ENCODE results near the gene IPO5. TPM values are rescaled to one million over a fixed set of nuclear protein-coding genes. Genes with fewer than 3 reads are reported as not detected.

The IPO5 gene
- total RNA-seq, 1 experiment from 2014 or later, result 301 TPM

GRCh38 chr13:98065468-98065867, 112.0 kb downstream of the IPO5 start:
- no peak overlapping the region for H3K27ac Mint-ChIP-seq
- POLR2A ChIA-PET, result no interaction called here
- no peak overlapping the region for H3K4me3 Mint-ChIP-seq
- DNase-seq (ENCODE audit: low spot score) (no peak), ATAC-seq (no peak)
- CTCF ChIA-PET, result no interaction called here
- H3K9me3 Mint-ChIP-seq, result no peaks in the 10 kb centered on the region
- no peaks in the 10 kb centered on the region for H3K36me3 Mint-ChIP-seq
- peaks cover 38% of the 10 kb centered on the region for H3K4me1 Mint-ChIP-seq
- no peaks in the 10 kb centered on the region; the same call in 1 of the 2 replicates for H3K27me3 Mint-ChIP-seq (ENCODE audit: low read depth)
- TF ChIP-seq KAT7 (CRISPR knock-in tag; IDR thresholded peaks at IDR 0.05; ENCODE audit: borderline replicate concordance) (no peak), ATF3 (CRISPR knock-in tag; conservative IDR thresholded peaks at IDR 0.05) (no peak), MAX (CRISPR knock-in tag; IDR thresholded peaks at IDR 0.05) (no peak), SP1 (CRISPR knock-in tag; conservative IDR thresholded peaks at IDR 0.05) (no peak), ERG (CRISPR knock-in tag; IDR thresholded peaks at IDR 0.05) (no peak), MXD4 (CRISPR knock-in tag; IDR thresholded peaks at IDR 0.05; ENCODE audit: borderline replicate concordance) (no peak), ZNF232 (CRISPR knock-in tag; IDR thresholded peaks at IDR 0.05) (no peak), FOXP1 (CRISPR knock-in tag; IDR thresholded peaks at IDR 0.05; ENCODE audit: borderline replicate concordance) (no peak), GABPB1 (CRISPR knock-in tag; IDR thresholded peaks at IDR 0.05) (no peak), ATF6 (CRISPR knock-in tag; IDR thresholded peaks at IDR 0.05) (no peak), RELA (CRISPR knock-in tag; IDR thresholded peaks at IDR 0.05; ENCODE audit: borderline replicate concordance) (no peak), ZBTB43 (CRISPR knock-in tag; IDR thresholded peaks at IDR 0.05) (no peak), ZMAT4 (CRISPR knock-in tag; IDR thresholded peaks at IDR 0.05) (no peak), ZNF512 (CRISPR knock-in tag; IDR thresholded peaks at IDR 0.05; ENCODE audit: borderline replicate concordance) (no peak)

GRCh38 chr13:98066636-98067035, 113.2 kb downstream of the IPO5 start:
- H3K36me3 Mint-ChIP-seq, result no peaks in the 10 kb centered on the region
- H3K27me3 Mint-ChIP-seq (ENCODE audit: low read depth), result no peaks in the 10 kb centered on the region; the same call in 1 of the 2 replicates
- H3K4me3 Mint-ChIP-seq, result no peak overlapping the region
- ChIA-PET CTCF (no interaction called here), POLR2A (no interaction called here)
- ATAC-seq (no peak), DNase-seq (ENCODE audit: low spot score) (no peak)
- no peaks in the 10 kb centered on the region for H3K9me3 Mint-ChIP-seq
- no peak overlapping the region; the same call in 1 of the 2 replicates for H3K27ac Mint-ChIP-seq
- H3K4me1 Mint-ChIP-seq, result peaks cover 27% of the 10 kb centered on the region
- no peak for TF ChIP-seq CREB1 (CRISPR knock-in tag; IDR thresholded peaks at IDR 0.05)
- TF ChIP-seq TEAD4 (CRISPR knock-in tag; IDR thresholded peaks at IDR 0.05), result no peak
- no peak for TF ChIP-seq E2F5 (CRISPR knock-in tag; IDR thresholded peaks at IDR 0.05)
- TF ChIP-seq AR (CRISPR knock-in tag; IDR thresholded peaks at IDR 0.05), result no peak
- no peak for TF ChIP-seq SOX15 (CRISPR knock-in tag; IDR thresholded peaks at IDR 0.05)
- no peak for TF ChIP-seq JAZF1 (CRISPR knock-in tag; IDR thresholded peaks at IDR 0.05)
- TF ChIP-seq MYBL2 (CRISPR knock-in tag; IDR thresholded peaks at IDR 0.05), result no peak
- no peak for TF ChIP-seq HMGXB4 (CRISPR knock-in tag; IDR thresholded peaks at IDR 0.05)
- no peak for TF ChIP-seq RORB (CRISPR knock-in tag; IDR thresholded peaks at IDR 0.05)
- TF ChIP-seq TCF7 (CRISPR knock-in tag; IDR thresholded peaks at IDR 0.05; ENCODE audit: low read depth), result no peak

All from WTC11 (cell line).